GM18909 (cell line): ENCODE measurements around the gene GRPEL1.

Experiments
- ATAC-seq: cut with Tn5 transposase; IDR thresholded peaks from one replicate; pipeline ENCODE4 v1.9.1; 2021; ENCODE audit warnings: mild to moderate bottlenecking; ENCODE audit not compliant: unreplicated experiment, poor library complexity

GRPEL1 gene

DNA sequence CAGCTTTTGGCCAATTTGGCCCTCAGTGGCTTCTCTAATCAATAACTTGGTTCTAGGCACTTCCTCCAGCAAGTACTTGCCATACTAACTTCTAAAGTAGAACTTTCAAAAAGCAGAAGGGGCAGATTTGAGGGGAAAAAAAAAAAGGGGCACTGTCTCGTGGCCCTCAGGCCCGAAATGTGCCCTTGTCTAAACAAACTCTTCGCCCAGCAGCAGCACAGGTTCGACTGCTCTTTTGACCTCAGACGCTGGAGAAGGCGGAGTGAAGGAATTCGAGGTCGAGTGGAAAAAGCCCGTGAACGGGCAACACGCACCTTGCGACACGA lies 775 bp downstream of the GRPEL1 start:
- ATAC-seq: no peak

DNA sequence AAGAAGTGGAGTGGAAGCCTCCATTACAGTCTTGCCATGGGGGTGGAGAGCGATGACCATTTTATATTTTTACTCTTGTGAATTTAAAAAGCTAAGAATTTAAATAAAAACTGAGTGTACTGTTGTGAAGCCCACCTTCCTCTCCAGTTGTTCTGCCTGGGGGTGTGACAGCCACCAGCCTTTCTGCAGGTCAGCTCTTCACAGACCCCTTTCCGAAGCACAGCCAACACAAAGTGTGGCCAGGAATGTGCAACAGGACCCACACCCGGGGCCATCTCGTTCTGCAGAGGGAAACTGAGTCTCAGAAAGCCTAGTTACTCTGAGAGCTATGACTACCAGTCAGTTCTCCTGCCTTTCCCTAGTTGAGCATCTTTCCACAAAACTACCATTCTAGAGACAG lies 1.4 kb downstream of the GRPEL1 start:
- no peak for ATAC-seq

DNA sequence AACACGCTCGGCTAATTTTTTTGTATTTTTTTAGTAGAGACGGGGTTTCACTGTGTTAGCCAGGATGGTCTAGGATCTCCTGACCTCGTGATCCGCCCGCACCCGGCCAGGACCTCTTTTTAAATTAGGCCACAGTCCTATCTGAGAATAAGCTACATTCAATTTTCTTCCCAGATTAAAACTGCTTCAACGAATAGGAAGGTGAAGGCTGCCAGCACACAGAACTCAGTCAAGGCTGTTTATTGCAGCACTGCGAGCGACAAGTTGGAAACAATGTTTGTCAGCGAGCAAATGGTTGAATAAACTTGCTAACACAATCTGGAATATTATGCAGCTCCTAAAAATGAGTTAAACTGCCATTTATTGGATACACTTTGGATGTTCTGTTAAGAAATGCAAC lies 1.9 kb downstream of the GRPEL1 start:
- no peak for ATAC-seq

DNA sequence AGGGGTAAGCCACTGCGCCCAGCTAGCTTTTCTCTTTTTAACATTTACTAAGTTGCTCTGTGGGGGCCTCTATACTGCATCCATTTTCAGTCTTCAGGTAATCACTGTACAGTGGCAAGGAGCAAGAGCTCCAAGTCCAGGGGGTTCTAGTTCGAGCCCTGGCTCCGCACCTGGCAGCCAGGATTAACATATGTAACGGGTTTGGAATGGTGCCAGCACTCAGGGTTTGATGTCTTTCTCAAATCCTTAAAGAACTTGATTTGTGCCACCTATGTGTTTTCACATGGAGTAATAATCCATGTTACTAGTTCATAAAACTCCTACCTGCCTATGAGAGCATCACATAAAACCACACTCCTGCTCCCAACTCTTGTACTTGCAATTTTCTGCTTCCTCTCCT lies 4.5 kb downstream of the GRPEL1 start:
- ATAC-seq: no peak

DNA sequence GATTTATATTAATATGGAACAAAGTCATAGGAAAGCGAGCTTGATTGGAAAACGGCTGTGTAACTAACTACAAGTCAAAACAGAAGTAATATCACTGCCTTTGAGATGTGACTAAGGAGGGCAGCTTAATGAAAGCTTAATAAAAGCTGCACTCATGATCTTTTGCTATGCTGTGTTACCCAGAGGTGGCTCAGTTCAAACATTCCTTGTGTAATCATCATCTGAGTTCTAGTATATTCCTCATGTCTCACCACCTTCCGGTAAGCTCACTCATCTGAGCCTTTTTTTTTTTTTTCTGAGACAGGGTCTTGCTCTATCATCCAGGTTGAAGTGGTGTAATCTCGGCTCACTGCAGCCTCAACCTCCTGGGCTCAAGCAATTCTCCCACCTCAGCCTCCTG lies 5.0 kb downstream of the GRPEL1 start:
- no peak for ATAC-seq

DNA sequence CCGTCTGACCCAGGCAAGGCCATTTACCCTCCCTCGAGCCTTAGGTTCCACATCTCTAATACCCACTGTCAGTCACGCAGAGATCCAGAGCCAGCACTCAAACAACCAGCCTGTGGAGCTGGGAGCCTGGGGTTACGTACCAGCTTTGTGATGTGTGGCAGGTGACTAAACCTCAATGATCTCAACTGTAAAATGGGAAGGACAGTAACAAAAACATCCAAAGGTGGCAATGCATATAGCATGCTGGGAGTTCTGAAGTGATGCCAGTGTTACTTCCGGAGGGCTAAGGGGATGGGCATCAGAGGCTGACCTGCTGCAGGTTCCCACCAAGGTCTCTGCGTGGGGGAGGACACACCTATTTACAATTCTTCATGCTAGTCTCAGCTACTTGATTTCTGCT lies 6.0 kb downstream of the GRPEL1 start:
- no peak for ATAC-seq

DNA sequence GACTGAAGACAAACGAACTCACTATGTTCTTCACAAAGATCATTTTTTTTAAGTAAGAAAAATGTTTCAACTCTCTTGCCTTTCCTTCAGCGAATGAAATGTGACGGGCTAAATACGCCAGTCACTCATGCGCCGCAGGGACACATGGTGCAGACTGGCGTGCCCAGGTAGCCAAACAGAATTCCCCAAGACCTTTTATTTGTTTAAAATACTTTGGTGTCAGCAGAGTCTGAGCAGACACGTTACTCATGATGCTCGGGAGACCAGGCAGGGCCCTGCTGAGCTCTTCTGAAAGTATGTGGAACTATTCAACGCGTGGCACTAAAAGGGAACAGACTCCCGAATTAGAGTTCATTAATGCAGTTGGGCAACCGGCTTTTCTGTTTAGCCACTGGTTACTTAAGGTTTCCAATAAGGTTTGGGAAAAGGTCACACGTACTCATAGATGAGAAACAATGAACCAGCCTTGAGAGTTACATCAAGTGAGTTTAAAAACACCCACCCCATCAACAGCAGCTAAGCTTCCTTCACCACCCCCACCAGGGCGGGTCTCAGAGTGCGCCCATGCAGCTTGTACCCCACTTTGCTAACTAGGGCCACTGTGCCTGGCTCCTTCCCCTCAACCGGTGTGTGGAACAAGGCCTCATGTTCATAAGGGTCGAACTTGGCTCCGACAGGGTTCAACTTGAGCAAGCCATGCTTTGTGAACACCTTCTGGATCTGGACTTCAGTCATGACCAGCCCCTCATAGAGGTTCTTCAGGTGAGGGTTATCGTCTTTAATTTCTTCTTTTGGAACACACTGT lies 7.3 kb downstream of the GRPEL1 start:
- ATAC-seq: no peak

DNA sequence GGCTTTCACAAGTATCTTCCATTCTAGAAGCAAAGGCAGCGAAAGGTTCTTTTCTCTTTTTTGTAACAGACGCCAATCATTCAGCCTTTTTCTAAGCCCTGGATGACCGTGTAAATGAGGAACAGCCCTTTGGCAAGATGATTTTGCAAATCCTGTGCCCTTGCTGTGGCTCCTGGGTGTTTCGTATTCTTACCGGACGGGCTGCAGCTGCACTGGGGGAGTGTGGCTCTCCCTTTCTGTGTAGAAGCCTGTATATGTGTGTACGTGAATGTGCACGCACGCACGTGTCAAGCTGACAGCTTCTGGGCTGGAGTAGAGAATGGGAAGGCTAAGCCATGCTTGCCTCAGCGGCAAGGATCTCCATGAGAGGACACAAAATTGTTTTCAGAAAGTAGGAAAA lies 8.2 kb downstream of the GRPEL1 start:
- ATAC-seq: no peak

DNA sequence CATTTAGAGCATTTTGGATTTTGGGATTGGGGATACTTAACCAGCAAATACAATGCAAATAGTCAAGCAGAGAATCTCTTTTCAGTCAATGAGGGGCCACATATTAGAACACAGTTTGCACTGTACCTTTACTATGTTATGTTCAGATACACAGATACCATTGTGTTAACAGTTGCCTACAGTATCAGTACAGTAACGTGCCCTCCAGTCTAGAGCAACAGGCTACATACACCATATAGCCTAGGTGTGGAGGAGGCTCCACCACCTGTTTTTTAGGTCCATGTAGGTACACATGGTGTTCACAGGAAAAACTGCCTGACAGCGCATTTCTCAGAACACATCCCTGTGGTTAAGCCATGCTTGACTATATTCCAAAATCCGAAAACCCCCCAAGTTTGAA lies 9.1 kb downstream of the GRPEL1 start:
- peak; percentile 20 for ATAC-seq

DNA sequence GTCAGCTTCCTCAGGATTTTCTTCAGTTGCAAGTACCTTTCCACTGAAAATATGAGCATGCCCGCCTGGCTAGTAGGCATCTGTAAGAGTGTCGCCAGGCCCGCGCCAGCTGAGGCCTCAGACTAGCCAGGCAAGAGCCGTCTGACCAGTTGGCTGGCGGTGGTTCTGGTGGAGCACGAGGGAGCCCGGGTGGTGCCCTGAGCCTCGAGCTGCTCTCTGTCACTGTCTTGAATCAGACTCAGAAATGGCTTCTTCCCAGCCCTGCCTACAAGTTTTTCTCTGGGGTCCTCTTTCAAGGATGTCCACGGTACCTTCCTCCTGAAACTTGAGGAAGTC lies 11.9 kb downstream of the GRPEL1 start:
- ATAC-seq: no peak

DNA sequence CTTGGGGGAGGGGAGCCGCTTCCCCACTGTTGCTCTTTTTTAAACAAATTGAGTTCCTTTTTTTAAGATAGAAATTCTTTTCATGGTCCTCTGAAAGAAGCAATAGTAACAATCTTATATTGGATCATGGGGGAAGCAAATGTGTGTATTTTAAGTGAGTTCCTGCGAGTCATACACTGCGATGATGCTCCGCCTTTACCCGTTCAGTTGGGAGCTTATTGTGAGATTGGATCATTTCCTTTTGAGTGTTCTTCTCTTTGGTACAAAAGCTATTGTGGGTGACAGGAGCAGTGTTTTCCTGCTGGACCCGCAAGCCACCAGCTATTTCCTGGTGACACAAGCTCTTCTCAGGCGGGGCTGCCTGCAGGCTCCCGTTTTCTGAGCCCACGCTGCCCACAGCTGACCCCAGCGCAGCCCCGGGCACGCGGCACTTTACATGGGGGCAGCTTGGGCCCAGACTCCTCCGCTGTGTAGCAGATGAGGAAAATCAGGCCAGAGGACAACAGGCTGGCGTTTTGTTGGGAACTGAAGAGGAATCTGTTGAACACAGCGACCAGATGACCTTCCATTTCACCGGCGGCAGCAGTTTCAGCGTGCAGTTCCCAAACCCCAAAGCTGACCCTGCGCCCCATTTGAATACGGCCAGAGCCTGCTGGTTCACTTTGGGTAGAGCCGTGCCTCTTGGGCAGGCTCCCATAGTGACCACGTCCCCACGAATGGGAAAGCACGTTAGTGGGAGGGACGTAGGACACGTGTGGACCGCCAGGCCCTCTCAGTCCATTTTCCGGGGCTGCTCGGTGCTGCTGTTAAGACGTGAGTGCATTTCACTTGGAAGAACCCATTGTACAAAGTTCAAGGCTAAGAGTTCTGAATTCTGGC lies 12.5 kb downstream of the GRPEL1 start:
- ATAC-seq: no peak

DNA sequence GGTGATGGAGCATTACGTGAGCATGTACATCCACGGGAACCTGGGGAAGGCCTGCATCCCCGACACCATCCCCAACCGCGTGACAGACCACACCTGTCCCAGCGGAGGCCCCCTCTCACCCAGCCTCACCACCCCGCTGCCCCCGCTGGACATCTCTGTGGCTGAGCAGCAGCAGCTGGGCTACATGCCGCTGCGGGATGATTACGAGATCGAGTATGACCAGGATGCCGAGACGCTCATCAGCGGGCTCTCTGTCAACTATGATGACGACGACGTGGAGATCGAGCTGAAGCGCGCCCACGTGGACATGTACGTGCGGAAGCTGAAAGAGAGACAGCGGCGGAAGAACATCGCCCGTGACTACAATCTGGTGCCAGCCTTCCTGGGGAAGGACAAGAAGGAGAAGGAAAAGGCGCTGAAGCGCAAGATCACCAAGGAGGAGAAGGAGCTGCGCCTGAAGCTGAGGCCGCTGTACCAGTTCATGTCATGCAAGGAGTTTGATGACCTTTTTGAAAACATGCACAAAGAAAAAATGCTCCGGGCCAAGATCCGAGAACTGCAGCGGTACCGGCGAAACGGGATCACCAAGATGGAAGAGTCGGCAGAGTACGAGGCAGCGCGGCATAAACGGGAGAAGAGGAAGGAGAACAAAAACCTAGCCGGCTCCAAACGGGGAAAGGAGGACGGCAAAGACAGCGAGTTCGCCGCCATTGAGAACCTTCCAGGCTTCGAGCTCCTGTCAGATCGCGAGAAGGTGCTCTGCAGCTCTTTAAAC lies 13.6 kb downstream of the GRPEL1 start:
- ATAC-seq: no peak

DNA sequence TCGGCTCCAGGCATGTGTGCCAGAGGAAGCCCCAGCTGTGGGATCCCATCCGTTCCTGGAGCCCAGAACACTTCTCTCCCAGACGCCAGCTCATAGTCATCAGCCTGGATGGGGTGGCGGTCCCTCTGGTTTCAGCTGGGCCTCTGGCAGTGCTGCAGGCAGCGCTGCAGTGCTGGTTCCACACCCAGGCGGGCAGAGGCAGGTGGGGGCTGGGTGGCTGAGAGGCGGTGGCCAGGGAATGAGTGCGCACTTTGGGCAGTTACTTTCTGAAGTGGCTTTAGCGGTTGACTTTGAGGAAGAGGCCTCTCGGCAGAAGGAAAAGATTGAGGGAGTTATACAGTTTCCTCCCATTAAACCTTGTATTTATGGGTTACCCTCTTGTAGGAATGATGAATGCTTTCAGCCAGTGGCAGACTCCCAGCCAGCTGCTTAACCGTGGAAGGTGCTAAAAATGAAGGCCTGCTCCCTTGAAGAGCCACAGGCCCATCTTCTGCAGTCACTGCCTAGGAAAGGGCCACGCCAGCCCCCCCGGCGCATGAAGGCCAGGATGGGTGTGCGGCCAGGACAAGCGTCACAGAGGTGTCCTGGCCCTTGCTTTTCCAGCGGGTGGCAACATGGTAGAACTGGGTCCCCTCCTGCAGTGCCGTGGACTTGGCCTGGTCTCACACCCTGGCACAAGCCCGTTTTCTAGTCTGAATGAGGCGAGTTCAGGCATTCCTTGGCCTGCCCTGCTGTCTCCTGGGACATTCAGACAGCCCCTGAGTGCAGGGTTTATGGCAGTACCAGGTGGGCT lies 14.7 kb downstream of the GRPEL1 start:
- ATAC-seq: no peak

DNA sequence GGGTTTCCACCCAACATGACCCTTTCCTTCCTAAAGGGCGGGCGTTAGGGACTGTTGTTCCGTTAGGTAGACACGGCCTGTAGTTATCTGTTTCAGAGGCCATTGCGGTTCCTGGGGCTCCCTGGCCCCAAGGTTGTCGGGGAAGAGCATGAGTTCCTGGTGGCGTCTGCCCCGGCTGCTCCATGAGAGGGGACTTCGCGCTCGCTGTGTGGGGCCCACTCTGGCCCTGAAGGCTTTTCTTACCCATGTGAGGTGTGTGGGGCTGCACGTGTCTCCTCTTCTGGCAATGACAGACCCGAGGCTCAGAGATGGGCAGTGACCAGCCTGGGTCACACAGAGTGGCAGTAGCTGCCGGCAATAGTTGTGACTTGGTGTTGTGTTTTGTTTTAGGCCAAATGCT lies 15.6 kb downstream of the GRPEL1 start:
- no peak for ATAC-seq

DNA sequence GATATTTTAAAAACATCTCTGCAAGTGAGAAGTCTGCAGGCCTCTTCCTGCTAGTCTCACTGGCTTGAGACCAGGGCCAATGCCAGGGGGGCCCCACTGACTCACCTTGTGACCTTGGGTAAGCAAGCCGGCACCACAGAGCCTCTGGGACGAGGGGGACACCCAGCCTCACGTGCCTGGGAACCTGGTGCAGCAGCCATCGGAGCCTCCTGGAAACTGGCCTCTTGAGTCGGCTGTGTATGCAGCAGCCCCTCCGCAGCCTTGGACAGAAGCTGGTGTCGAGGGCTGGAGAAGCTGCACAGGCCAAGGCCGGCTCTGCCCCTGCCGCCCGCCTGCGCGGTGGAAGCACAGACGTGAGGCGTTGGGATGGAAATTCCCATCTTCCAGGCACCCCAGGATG lies 16.0 kb downstream of the GRPEL1 start:
- ATAC-seq: no peak

DNA sequence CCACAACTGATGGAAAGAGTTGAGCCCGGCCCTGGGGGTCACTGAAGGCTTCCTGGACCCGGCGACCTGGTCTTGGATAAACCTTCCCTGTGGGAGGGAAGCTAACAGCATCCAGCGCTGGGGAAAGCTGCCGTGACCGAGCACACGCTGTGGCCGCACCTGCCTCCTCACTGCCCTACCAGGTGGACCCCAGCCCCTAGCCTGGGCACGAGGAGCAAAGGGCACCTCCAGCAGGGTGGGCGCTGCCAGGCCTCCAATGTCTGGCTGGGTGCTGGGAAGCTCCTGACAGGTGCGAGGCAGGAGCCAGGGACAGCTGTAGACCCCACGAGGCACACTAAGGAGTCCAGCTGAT lies 16.7 kb downstream of the GRPEL1 start:
- ATAC-seq: no peak

DNA sequence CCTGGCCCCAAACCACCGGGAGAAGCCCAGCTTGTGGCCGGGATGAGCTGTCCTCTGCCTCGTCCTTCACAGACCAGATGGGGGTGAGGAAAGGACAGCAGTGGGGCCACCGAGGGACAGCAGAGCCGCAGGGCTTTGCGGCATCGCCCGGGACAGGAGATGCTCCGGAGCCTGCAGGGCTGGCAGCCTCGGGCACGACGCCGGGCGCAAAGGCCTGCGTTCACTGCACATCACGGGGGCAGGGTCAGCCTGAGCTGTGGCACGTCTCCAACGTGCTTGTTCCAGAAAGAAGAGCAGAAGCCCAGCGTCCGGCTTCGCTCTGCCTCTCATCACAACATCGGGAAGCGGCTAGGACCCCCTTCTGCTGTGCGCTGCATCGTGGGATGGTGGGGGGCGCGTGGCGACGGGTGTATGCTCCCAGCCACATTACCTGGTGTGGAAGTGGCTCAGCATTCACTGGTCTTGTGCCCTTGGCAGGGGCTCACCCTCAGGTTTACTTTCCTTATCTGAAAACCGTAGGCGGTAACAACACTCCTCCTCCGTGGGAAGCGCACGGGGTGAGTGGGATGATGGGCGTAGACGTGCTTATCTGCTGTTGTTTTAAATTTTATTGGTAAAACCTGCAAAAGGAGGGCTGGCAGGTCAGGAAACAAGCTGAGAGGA lies 17.3 kb downstream of the GRPEL1 start:
- ATAC-seq: no peak

DNA sequence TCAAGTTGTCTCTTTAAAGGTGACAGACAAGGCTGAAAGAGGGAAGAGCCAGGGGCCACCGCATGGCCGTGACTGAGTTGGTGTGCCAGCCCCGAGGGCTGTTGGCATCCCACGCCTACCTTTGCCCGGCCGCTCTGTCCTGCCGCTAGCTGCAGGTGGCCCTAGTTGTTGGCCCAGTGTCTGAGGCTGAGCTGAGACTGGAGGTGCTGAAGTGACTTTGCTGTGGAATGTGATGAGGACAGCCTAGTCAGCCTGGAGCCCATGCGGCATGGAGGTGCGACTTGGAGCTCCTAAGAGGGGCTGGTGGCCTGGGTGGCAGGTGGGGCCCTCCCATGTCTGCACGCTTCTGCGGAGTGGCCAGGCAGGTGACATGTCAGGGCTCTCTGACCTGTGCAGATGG lies 18.1 kb downstream of the GRPEL1 start:
- no peak for ATAC-seq

DNA sequence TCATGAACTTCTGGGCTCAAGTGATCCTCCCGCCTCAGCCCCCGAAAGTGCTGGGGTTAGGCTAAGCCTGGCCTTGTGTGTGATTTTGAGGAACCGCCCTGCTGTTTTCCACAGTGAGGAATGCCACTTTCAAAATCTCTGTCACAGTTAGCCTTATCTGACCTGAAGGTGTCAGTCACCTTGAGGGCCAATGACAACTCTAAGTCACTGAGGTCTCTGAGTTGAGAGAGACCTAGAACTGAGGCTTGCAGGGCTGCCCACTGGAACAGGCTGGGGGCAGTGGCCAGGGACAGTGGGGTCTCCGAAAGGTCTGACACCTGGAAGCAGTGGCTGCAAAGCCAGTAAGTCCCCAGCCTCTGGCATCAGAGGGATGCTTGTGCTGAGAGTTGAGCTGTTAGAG lies 18.6 kb downstream of the GRPEL1 start:
- ATAC-seq: no peak

DNA sequence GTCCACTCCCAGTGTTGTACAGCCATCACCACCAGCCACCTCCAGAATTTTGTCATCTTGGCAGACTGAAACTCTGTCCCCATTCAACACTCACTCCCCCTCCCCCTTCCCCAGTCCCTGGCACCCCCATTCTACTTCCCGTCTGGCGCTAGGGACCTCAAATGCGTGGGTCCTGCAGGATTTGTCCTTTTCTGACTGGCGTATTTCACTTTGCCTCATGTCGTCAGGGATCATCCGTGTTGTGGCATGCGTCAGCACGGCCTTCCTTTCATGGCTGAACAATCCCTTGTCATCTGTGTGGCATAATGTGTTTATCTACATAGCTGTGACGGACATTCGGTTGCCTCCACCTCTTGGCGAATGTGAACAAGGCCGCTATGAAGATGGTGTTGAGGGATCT lies 19.2 kb downstream of the GRPEL1 start:
- ATAC-seq: no peak
